H1 (cell line): ENCODE measurements around the gene KRIT1. TPM values are rescaled to one million over a fixed set of nuclear protein-coding genes. Genes with fewer than 3 reads are reported as not detected.

Experiments
- CREB1 ChIP-seq: IDR thresholded peaks from 2 replicates; pipeline ENCODE4 v1.6.1; 2012; ENCODE audit warnings: inconsistent platforms
- MAFK ChIP-seq: IDR thresholded peaks from 2 replicates; pipeline ENCODE4 v1.6.1; 2012; ENCODE audit warnings: low read depth, mild to moderate bottlenecking, improper control_type of control experiment, low read length
- NANOG ChIP-seq: IDR thresholded peaks from 2 replicates; pipeline ENCODE4 v1.6.1; 2011; ENCODE audit warnings: low read length, low read depth, mild to moderate bottlenecking, inconsistent platforms; ENCODE audit not compliant: insufficient read depth, poor library complexity, severe bottlenecking
- POLR2AphosphoS5 ChIP-seq: IDR thresholded peaks from 2 replicates; pipeline ENCODE4 v1.6.1; 2011; ENCODE audit warnings: low read depth, low read length
- RBBP5 ChIP-seq: IDR thresholded peaks from 2 replicates; pipeline ENCODE4 v1.7.1; 2012; ENCODE audit warnings: low read depth, mild to moderate bottlenecking, inconsistent platforms, low read length, moderate library complexity, borderline replicate concordance
- SIN3A ChIP-seq, 2 experiments: IDR thresholded peaks in 1 of 2; conservative IDR thresholded peaks in 1 of 2; 2 replicates each; pipeline ENCODE4 v1.6.1; 2011 to 2012; ENCODE audit warnings: low read length in 2 of 2, improper control_type of control experiment in 1 of 2, low read depth in 1 of 2, mild to moderate bottlenecking in 1 of 2
- SRF ChIP-seq: IDR thresholded peaks from 2 replicates; pipeline ENCODE4 v1.6.1; 2011; ENCODE audit warnings: mild to moderate bottlenecking, low read depth, low read length, moderate library complexity
- polyA plus RNA-seq, 7 experiments: library from polyadenylated mRNA; depleted of rRNA in 3 of 7; stranded (reverse) in 5 of 7; unstranded in 2 of 7; fragments of >200 nt in 5 of 7; fragments of 200-250 nt in 2 of 7; gene quantifications; 1 replicate in 5 of 7; 2 replicates in 1 of 7; 4 replicates in 1 of 7; pipeline versions ENCODE4 v1.2.1 to v1.2.3, GENCODE V29; 2011 to 2013; ENCODE audit warnings: missing spikeins in 2 of 7, mixed read lengths in 2 of 7
- total RNA-seq: library from RNA; stranded (reverse); fragmentation: NEBNext Ultra II Directional; extraction: Animal tissue kit (Norgen Biotek cat#: 25700); gene quantifications from 2 replicates; pipeline ENCODE4 v1.2.1, GENCODE V29; 2021
- TF ChIP-seq, protein P1 (sequence below): fragments of 300-600 bp; sonication (generic); IDR thresholded peaks from 2 replicates; pipeline ENCODE4 v1.7.1; 2012; ENCODE audit warnings: low read length, moderate library complexity, mild to moderate bottlenecking, inconsistent platforms; ENCODE audit not compliant: insufficient replicate concordance

The KRIT1 gene
- total and polyA plus RNA-seq, 2 of the 8 experiments (the other 6 are each of a cell fraction or from before 2014, with no cell fraction given) = 14.3 to 28.8 TPM

DNA sequence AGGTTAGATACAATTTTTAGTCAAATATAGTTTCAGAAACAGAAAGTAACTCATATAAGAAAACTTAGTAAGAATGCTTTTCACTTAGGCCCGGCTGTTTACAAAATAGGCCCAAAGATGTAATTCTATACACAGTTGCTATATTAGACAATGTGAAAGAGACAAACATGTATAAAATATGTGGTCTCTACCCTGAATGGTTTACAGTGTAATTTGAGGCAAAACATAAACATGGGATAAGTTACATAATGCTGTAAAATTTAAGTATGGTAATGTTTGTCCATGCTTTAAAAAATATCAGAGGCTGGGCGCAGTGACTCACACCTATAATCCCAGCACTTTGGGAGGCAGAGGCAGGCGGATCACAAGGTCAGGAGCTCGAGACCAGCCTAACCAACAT is 18.7 kb downstream of the KRIT1 start (continued):
- TF ChIP-seq, protein P1, sequence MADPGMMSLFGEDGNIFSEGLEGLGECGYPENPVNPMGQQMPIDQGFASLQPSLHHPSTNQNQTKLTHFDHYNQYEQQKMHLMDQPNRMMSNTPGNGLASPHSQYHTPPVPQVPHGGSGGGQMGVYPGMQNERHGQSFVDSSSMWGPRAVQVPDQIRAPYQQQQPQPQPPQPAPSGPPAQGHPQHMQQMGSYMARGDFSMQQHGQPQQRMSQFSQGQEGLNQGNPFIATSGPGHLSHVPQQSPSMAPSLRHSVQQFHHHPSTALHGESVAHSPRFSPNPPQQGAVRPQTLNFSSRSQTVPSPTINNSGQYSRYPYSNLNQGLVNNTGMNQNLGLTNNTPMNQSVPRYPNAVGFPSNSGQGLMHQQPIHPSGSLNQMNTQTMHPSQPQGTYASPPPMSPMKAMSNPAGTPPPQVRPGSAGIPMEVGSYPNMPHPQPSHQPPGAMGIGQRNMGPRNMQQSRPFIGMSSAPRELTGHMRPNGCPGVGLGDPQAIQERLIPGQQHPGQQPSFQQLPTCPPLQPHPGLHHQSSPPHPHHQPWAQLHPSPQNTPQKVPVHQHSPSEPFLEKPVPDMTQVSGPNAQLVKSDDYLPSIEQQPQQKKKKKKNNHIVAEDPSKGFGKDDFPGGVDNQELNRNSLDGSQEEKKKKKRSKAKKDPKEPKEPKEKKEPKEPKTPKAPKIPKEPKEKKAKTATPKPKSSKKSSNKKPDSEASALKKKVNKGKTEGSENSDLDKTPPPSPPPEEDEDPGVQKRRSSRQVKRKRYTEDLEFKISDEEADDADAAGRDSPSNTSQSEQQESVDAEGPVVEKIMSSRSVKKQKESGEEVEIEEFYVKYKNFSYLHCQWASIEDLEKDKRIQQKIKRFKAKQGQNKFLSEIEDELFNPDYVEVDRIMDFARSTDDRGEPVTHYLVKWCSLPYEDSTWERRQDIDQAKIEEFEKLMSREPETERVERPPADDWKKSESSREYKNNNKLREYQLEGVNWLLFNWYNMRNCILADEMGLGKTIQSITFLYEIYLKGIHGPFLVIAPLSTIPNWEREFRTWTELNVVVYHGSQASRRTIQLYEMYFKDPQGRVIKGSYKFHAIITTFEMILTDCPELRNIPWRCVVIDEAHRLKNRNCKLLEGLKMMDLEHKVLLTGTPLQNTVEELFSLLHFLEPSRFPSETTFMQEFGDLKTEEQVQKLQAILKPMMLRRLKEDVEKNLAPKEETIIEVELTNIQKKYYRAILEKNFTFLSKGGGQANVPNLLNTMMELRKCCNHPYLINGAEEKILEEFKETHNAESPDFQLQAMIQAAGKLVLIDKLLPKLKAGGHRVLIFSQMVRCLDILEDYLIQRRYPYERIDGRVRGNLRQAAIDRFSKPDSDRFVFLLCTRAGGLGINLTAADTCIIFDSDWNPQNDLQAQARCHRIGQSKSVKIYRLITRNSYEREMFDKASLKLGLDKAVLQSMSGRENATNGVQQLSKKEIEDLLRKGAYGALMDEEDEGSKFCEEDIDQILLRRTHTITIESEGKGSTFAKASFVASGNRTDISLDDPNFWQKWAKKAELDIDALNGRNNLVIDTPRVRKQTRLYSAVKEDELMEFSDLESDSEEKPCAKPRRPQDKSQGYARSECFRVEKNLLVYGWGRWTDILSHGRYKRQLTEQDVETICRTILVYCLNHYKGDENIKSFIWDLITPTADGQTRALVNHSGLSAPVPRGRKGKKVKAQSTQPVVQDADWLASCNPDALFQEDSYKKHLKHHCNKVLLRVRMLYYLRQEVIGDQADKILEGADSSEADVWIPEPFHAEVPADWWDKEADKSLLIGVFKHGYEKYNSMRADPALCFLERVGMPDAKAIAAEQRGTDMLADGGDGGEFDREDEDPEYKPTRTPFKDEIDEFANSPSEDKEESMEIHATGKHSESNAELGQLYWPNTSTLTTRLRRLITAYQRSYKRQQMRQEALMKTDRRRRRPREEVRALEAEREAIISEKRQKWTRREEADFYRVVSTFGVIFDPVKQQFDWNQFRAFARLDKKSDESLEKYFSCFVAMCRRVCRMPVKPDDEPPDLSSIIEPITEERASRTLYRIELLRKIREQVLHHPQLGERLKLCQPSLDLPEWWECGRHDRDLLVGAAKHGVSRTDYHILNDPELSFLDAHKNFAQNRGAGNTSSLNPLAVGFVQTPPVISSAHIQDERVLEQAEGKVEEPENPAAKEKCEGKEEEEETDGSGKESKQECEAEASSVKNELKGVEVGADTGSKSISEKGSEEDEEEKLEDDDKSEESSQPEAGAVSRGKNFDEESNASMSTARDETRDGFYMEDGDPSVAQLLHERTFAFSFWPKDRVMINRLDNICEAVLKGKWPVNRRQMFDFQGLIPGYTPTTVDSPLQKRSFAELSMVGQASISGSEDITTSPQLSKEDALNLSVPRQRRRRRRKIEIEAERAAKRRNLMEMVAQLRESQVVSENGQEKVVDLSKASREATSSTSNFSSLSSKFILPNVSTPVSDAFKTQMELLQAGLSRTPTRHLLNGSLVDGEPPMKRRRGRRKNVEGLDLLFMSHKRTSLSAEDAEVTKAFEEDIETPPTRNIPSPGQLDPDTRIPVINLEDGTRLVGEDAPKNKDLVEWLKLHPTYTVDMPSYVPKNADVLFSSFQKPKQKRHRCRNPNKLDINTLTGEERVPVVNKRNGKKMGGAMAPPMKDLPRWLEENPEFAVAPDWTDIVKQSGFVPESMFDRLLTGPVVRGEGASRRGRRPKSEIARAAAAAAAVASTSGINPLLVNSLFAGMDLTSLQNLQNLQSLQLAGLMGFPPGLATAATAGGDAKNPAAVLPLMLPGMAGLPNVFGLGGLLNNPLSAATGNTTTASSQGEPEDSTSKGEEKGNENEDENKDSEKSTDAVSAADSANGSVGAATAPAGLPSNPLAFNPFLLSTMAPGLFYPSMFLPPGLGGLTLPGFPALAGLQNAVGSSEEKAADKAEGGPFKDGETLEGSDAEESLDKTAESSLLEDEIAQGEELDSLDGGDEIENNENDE = no peak
- TF ChIP-seq CREB1 = no peak
- TF ChIP-seq SIN3A (conservative IDR thresholded peaks at IDR 0.05 in 1 of 2, IDR thresholded peaks at IDR 0.05 in 1 of 2; ENCODE audit: low read depth in 1 of 2, low read length in 2 of 2) = no peak
- no peak for TF ChIP-seq POLR2AphosphoS5
- no peak for TF ChIP-seq NANOG
- TF ChIP-seq SRF = no peak
- TF ChIP-seq RBBP5 = no peak
- TF ChIP-seq MAFK = no peak
